Gastroesophageal sphincter (tissue), 4 donors: ENCODE data around the gene DKK1. TPM values are rescaled to one million over a fixed set of nuclear protein-coding genes. Genes with fewer than 3 reads are reported as not detected.

Experiments
- ATAC-seq: fragments of 150-250 bp; one replicate; pipeline ENCODE4 v1.9.1; 2016; ENCODE audit warnings: mild to moderate bottlenecking, moderate library complexity
- H3K27ac ChIP-seq, 4 donors: fragments of 200-600 bp; sonication (generic) in 3 of 4; 1 replicate in 3 of 4; 2 replicates in 1 of 4; pipeline ENCODE4 v1.5.1; 2016 to 2019
- H3K27me3 ChIP-seq: fragments of 200-600 bp; sonication (generic); one replicate; pipeline ENCODE4 v1.5.1; 2019
- H3K36me3 ChIP-seq, 2 donors: fragments of 200-600 bp; sonication (generic); one replicate each; pipeline ENCODE4 v1.5.1; 2019; ENCODE audit warnings: control low read depth in 1 of 2
- H3K4me1 ChIP-seq, 3 donors: fragments of 200-600 bp; sonication (generic); 1 replicate in 2 of 3; 2 replicates in 1 of 3; pipeline ENCODE4 v1.5.1; 2016 to 2019; ENCODE audit warnings: control low read depth in 2 of 3
- H3K4me3 ChIP-seq, 2 donors: fragments of 200-600 bp; sonication (generic); one replicate each; pipeline ENCODE4 v1.5.1; 2019; ENCODE audit warnings: mild to moderate bottlenecking in 1 of 2, moderate library complexity in 1 of 2
- H3K9me3 ChIP-seq, 3 donors: fragments of 200-600 bp; sonication (generic); one replicate each; pipeline ENCODE4 v1.5.1; 2017 to 2019; ENCODE audit warnings: control low read depth in 2 of 3
- EP300 ChIP-seq: sonication (generic); formaldehyde crosslinking; IDR thresholded peaks from one replicate; pipeline ENCODE4 v1.6.1; 2017; ENCODE audit warnings: antibody characterized with exemption, mild to moderate bottlenecking
- POLR2A ChIP-seq, 2 donors: fragments of 450-650 bp; IDR thresholded peaks; one replicate each; pipeline ENCODE4 v1.6.1; 2017; ENCODE audit warnings: antibody characterized with exemption in 2 of 2, mild to moderate bottlenecking in 2 of 2, moderate library complexity in 1 of 2
- POLR2AphosphoS5 ChIP-seq: sonication (generic); formaldehyde crosslinking; IDR thresholded peaks from one replicate; pipeline ENCODE4 v1.6.1; 2017; ENCODE audit warnings: antibody characterized with exemption
- WGBS, 2 donors: methylation state at CpG; one replicate each; pipeline ENCODE4 v1.1.5; 2018; ENCODE audit warnings: low coverage in 1 of 2; 5-methylcytosine and 5-hydroxymethylcytosine counted together
- total RNA-seq, 4 donors: library from RNA; depleted of rRNA; stranded (reverse); fragments of >200 nt; gene quantifications; one replicate each; pipeline ENCODE4 v1.1.0, GENCODE V29; 2016
- TF ChIP-seq, protein P1 (sequence below), 4 experiments: fragments of 200-600 bp in 2 of 4; fragments of 450-650 bp in 2 of 4; sonication (generic) in 1 of 4; IDR thresholded peaks; one replicate each; pipeline ENCODE4 v1.5.1; 2017 to 2019; ENCODE audit warnings: antibody characterized with exemption in 4 of 4, mild to moderate bottlenecking in 2 of 4, moderate library complexity in 2 of 4

DKK1 gene
- total RNA-seq, 4 donors from 2014 or later: 3.1 to 7.5 TPM; not detected in 2

DNA sequence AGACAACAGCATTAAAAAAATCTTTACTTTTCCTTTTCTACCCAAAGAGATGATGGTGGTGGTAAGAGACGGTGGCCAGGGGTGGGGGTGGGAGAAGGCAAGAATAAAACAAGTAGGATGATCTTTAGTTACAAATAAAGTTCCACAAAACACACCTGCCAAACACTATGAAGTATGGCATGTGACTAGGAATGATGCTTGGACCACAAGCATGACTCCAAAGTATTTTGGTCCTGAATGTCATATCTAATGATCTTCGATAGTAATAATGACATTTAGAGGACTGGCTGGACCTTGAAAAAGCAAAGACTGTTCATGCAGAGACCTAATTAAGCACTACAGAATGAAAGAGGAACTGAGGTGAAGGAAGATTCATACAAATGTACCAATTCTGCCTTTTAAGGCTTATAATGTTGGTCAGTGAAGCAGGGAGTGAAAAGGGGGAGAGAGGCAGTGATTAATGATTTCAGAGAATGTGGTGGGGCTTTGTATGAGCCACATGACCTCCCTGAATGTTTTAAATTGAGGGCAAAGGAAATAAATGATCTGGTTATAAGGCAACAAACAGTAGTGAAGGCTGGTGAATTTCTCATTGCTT, 29.6 kb upstream of the DKK1 start:
- Histone ChIP-seq H3K27ac (no peak overlapping the region), H3K4me3 (no peak overlapping the region), H3K4me1 (no peaks in the 10 kb centered on the region), H3K27me3 (no peaks in the 10 kb centered on the region), H3K9me3 (no peaks in the 10 kb centered on the region), H3K36me3 (peaks cover 0 to 17% of the 10 kb centered on the region in 2 donors)
- ATAC-seq: no peak
- 81 to 87% methylated on average over 2 of the region's 2 CpGs for WGBS, 2 donors
- no peak for TF ChIP-seq EP300
- TF ChIP-seq, protein P1, sequence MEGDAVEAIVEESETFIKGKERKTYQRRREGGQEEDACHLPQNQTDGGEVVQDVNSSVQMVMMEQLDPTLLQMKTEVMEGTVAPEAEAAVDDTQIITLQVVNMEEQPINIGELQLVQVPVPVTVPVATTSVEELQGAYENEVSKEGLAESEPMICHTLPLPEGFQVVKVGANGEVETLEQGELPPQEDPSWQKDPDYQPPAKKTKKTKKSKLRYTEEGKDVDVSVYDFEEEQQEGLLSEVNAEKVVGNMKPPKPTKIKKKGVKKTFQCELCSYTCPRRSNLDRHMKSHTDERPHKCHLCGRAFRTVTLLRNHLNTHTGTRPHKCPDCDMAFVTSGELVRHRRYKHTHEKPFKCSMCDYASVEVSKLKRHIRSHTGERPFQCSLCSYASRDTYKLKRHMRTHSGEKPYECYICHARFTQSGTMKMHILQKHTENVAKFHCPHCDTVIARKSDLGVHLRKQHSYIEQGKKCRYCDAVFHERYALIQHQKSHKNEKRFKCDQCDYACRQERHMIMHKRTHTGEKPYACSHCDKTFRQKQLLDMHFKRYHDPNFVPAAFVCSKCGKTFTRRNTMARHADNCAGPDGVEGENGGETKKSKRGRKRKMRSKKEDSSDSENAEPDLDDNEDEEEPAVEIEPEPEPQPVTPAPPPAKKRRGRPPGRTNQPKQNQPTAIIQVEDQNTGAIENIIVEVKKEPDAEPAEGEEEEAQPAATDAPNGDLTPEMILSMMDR (IDR thresholded peaks at IDR 0.05): no peak
- no peak for TF ChIP-seq POLR2AphosphoS5
- no peak for TF ChIP-seq POLR2A (IDR thresholded peaks at IDR 0.05)

DNA sequence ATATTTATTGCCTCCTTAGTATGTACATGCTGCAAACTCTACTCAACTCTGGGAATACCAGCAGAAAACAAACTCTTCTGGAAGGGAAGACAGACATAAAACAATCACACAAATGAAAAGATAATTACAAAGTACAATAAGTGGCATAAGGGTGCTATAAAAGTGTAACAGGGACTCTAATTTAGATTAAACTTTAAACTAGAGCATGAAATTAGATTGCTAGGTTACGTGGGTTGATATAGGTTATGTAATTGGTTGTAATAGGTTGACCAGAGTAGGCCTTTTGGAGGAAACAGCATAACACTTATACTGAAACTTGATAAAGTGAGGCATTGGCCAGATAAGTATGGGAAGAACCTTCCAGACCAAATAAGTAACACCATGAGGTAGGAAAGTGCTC, 26.2 kb upstream of the DKK1 start:
- 89 to 93% methylated on average over 1 of the region's 1 CpG for WGBS, 2 donors
- Histone ChIP-seq H3K27ac (no peak overlapping the region), H3K4me3 (no peak overlapping the region), H3K27me3 (no peaks in the 10 kb centered on the region), H3K9me3 (no peaks in the 10 kb centered on the region), H3K4me1 (no peaks in the 10 kb centered on the region), H3K36me3 (peaks cover 0 to 16% of the 10 kb centered on the region in 2 donors)
- TF ChIP-seq EP300 (no peak), POLR2A (IDR thresholded peaks at IDR 0.05) (no peak)
- TF ChIP-seq, protein P1 (IDR thresholded peaks at IDR 0.05): no peak
- no peak for ATAC-seq

DNA sequence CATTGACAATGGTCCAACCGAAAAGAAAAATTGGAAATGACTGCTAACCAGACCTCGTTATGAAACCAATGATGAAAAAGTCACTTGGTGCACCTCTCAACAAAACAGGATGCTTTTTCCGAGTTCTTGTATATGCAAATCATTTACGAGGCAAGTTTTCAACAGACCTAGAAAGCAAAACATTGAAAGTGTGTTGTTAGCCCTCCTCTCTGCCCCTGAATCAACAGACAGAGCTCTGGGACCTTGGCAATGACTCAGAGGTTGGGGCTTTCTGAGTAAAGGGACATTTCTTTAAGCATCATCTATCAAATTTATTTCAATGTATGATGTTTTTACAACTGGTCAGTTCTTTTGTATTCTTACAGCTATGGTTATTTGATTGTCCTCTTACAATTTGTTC, 16.3 kb upstream of the DKK1 start:
- Histone ChIP-seq H3K27me3 (no peaks in the 10 kb centered on the region), H3K4me1 (no peaks in the 10 kb centered on the region), H3K36me3 (peaks cover 0 to 10% of the 10 kb centered on the region in 2 donors), H3K4me3 (no peak overlapping the region), H3K27ac (no peak overlapping the region), H3K9me3 (peaks cover 0 to 4% (median 0%) of the 10 kb centered on the region in 3 donors)
- 79% methylated on average over 3 to 4 of the region's 4 CpGs for WGBS, 2 donors
- TF ChIP-seq POLR2AphosphoS5 (no peak), EP300 (no peak)
- no peak for ATAC-seq

DNA sequence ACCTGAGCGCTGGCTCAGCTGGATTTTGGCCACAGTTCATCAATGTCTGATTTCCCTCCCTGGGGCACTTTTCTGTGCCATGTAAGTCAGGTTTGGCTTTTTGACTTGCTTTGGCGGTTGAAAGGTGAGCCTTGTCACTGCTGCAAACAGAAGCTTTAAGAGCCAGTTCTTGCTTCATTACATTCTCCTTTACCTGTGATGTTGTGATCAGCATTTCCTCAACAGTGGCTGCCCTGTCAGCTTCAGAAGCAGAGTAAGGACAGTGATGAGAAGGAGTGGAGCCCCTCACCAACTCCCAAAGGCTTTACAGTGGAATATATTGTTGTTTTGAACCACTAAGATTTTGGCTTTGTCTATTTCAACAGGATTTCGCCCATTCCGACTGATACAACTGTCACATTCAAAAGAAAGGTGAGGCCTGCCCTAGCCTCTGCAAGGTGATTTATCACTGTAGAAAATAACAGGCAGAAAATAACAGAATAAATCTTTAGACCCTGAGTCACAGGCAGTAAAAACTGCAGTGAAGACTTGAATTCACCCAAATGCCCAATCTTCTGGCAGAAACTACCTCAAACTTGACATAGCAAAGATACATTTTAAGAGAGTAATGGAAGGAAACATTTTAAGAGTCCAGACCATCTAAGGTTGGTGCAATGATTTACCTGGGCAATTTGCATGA, 13.3 kb upstream of the DKK1 start:
- H3K27ac ChIP-seq: no peak overlapping the region
- H3K36me3 ChIP-seq: no peaks in the 10 kb centered on the region
- WGBS, 2 donors: 85 to 94% methylated on average over 3 to 4 of the region's 4 CpGs
- no peaks in the 10 kb centered on the region for H3K4me1 ChIP-seq
- H3K4me3 ChIP-seq: no peak overlapping the region
- TF ChIP-seq EP300 (no peak), POLR2A (IDR thresholded peaks at IDR 0.05) (no peak), POLR2AphosphoS5 (no peak)
- TF ChIP-seq, protein P1 (IDR thresholded peaks at IDR 0.05): no peak
- H3K27me3 ChIP-seq: no peaks in the 10 kb centered on the region
- no peak for ATAC-seq
- peaks cover 0 to 4% (median 0%) of the 10 kb centered on the region in 3 donors for H3K9me3 ChIP-seq

DNA sequence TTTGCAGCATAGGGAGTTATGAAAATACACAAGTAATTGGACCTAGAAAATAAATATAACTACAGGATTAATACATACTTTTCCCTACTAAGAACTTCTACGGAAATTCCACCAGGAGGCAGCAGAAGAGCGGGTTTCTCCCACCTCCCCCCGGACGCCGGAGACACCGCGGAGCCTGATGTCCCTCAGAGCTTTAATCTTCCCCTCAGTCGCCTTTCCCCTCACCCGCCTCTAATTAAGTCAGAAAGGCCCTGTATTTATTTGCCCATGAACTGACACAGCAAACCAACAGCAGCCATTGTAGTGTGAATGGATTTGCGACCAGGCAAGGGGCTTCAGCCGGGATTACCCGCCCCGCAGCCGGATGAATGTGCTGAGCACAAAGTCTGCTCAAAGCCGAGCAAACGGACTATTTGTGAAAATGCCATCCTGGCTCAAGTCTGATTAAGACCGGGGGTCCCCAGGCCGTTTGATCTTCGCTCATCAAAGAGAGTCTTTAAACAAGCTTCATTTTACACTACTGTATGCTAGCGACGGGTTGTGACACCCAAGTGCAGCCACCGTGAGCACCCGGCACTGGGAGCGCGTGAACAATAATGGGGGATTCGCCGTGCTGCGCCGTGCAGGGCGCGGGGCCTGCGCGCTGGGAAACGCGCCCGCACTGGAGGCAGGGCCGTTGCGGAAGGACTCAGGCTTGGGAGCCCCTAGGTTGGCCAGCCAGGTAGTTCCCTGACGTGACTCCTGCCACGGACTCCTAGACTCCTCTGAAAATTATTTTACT, 5.6 kb upstream of the DKK1 start:
- H3K36me3 ChIP-seq: no peaks in the 10 kb centered on the region
- H3K27me3 ChIP-seq: peaks cover 52% of the 10 kb centered on the region
- peaks cover 0 to 17% (median 2%) of the 10 kb centered on the region in 3 donors for H3K4me1 ChIP-seq
- peak overlapping the region; percentile 28 to 49 for H3K4me3 ChIP-seq
- WGBS, 2 donors: 1 to 2% methylated on average over 18 to 38 of the region's 40 CpGs
- ATAC-seq: peak; percentile 81
- no peaks in the 10 kb centered on the region for H3K9me3 ChIP-seq
- no peak overlapping the region for H3K27ac ChIP-seq
- TF ChIP-seq, protein P1 (IDR thresholded peaks at IDR 0.05): peak; percentile 35 to 71 (median 45)
- no peak for TF ChIP-seq EP300
